GM12878 (cell line): Measurements from ENCODE around the gene ABCC1. TPM values are rescaled to one million over a fixed set of nuclear protein-coding genes. Genes with fewer than 3 reads are reported as not detected.

Experiments
- ATAC-seq: fragments of 200-7000 bp; cut with Tn5 transposase; 3 replicates; pipeline ENCODE4 v1.9.1; 2020; ENCODE audit warnings: mild to moderate bottlenecking, moderate library complexity
- BruUV-seq: library from RNA; stranded (reverse); fragments of 400-500 nt; replicated peaks from 2 replicates; lab custom pipeline; 2021; lab: Mats Ljungman, UMichigan
- CTCF ChIA-PET: fragments of 300-600 bp; sonication (Branson Sonifier 250); formaldehyde crosslinking; extraction: SDS; loops from one replicate; lab custom pipeline; 2021; ENCODE audit warnings: inconsistent platforms; lab: Yijun Ruan, JAX
- POLR2A ChIA-PET: fragments of 350-600 bp; formaldehyde crosslinking; extraction: SDS; loops from one replicate; lab custom pipeline; 2021; ENCODE audit warnings: inconsistent platforms; lab: Charles Lee
- RAD21 ChIA-PET: fragments of 300-600 bp; sonication (Branson Sonifier 250); formaldehyde crosslinking; loops from one replicate; lab custom pipeline; 2023; ENCODE audit warnings: antibody characterized with exemption; ENCODE audit not compliant: unreplicated experiment; lab: Charles Lee
- SMC1A ChIA-PET: fragments of 300-600 bp; sonication (Branson Sonifier 250); formaldehyde crosslinking; loops from one replicate; lab custom pipeline; 2023; ENCODE audit not compliant: unreplicated experiment, uncharacterized antibody; lab: Charles Lee
- DNase-seq: peaks from one replicate; pipeline ENCODE4 v3.0.0-alpha.2; 2011; ENCODE audit warnings: low read depth, low spot score
- FAIRE-seq: peaks from 3 replicates; lab custom pipeline; 2011; peaks lifted over from hg19 to GRCh38; lab: Jason Lieb, UNC
- H2AFZ ChIP-seq: 2 replicates; pipeline ENCODE4 v1.6.0; 2011; ENCODE audit warnings: low read depth, low read length, control low read depth; ENCODE audit not compliant: control insufficient read depth
- H3K27ac ChIP-seq: 2 replicates; pipeline ENCODE4 v1.5.1; 2011; ENCODE audit warnings: control low read depth; ENCODE audit not compliant: control insufficient read depth, insufficient read depth
- H3K27me3 ChIP-seq, 2 experiments: replicated peaks in 1 of 2; 2 replicates each; pipeline versions ENCODE4 v1.6.0 to v1.6.1; 2011; ENCODE audit warnings: low read length in 1 of 2; ENCODE audit not compliant: control insufficient read depth in 2 of 2, insufficient read depth in 2 of 2
- H3K36me3 ChIP-seq, 2 experiments: 2 replicates each; pipeline ENCODE4 v1.5.1; 2011; ENCODE audit warnings: low read length in 1 of 2; ENCODE audit not compliant: control insufficient read depth in 2 of 2, insufficient read depth in 2 of 2
- H3K4me1 ChIP-seq: 2 replicates; pipeline ENCODE4 v1.6.1; 2011; ENCODE audit warnings: mild to moderate bottlenecking, low read length, moderate library complexity, mixed read lengths; ENCODE audit not compliant: control insufficient read depth, insufficient read depth
- H3K4me2 ChIP-seq: 2 replicates; pipeline ENCODE4 v1.6.0; 2011; ENCODE audit warnings: control low read depth; ENCODE audit not compliant: control insufficient read depth, insufficient read depth
- H3K4me3 ChIP-seq: fragments of 200-600 bp; sonication (generic); 2 replicates; pipeline ENCODE4 v1.5.1; 2016
- H3K79me2 ChIP-seq: 2 replicates; pipeline ENCODE4 v1.6.0; 2011; ENCODE audit warnings: low read length; ENCODE audit not compliant: control insufficient read depth, insufficient read depth
- H3K9ac ChIP-seq: 2 replicates; pipeline ENCODE4 v1.8.0; 2011; ENCODE audit warnings: low read length, control low read depth, mixed read lengths; ENCODE audit not compliant: control insufficient read depth, insufficient read depth
- H3K9me3 ChIP-seq: replicated peaks from 3 replicates; pipeline ENCODE4 v1.5.1; 2011; ENCODE audit warnings: mild to moderate bottlenecking, low read length; ENCODE audit not compliant: control insufficient read depth, insufficient read depth
- H4K20me1 ChIP-seq: 2 replicates; pipeline ENCODE4 v1.6.0; 2011; ENCODE audit not compliant: control insufficient read depth, insufficient read depth
- BCL11A ChIP-seq: IDR thresholded peaks from 2 replicates; pipeline ENCODE4 v1.6.1; 2011; ENCODE audit warnings: low read depth, low read length
- CBX5 ChIP-seq: sonication (generic); IDR thresholded peaks from 2 replicates; pipeline ENCODE4 v1.6.1; 2016; ENCODE audit warnings: low read depth, moderate library complexity, mild to moderate bottlenecking, inconsistent platforms
- CHD2 ChIP-seq: IDR thresholded peaks from 2 replicates; pipeline ENCODE4 v1.6.1; 2011; ENCODE audit warnings: low read depth, low read length, improper control_type of control experiment, borderline replicate concordance
- KLF5 ChIP-seq: fragments of 450-650 bp; IDR thresholded peaks from 2 replicates; pipeline ENCODE4 v1.6.1; 2014; ENCODE audit warnings: mild to moderate bottlenecking; ENCODE audit not compliant: partially characterized antibody
- MEF2B ChIP-seq: fragments of 450-650 bp; IDR thresholded peaks from 2 replicates; pipeline ENCODE4 v1.6.1; 2018; ENCODE audit warnings: mild to moderate bottlenecking, moderate library complexity; ENCODE audit not compliant: partially characterized antibody, poor library complexity, severe bottlenecking
- RAD51 ChIP-seq: fragments of 450-650 bp; IDR thresholded peaks from 2 replicates; pipeline ENCODE4 v1.6.1; 2016; ENCODE audit warnings: moderate library complexity, mild to moderate bottlenecking, inconsistent platforms
- ZNF384 ChIP-seq: IDR thresholded peaks from 2 replicates; pipeline ENCODE4 v1.6.1; 2012; ENCODE audit warnings: low read depth, mild to moderate bottlenecking, low read length, improper control_type of control experiment, borderline replicate concordance
- WGBS: methylation state at CpG from one replicate; pipeline ENCODE4 v1.1.6; 2016; ENCODE audit warnings: low lambda C conversion rate; ENCODE audit not compliant: insufficient replicate concordance, insufficient coverage; ENCODE audit errors: missing lambda C conversion rate; 5-methylcytosine and 5-hydroxymethylcytosine counted together
- in situ Hi-C: fragments of 300-500 bp; cut with MboI; formaldehyde crosslinking; loops from 9 replicates; pipeline ENCODE4 v1.14.3; 2018; ENCODE audit warnings: mixed read lengths
- intact Hi-C: fragments of 100-400 bp; cut with micrococcal nuclease; formaldehyde crosslinking; loops from one replicate; pipeline ENCODE4 v1.14.2; 2022; ENCODE audit not compliant: unreplicated experiment
- polyA plus RNA-seq, 11 experiments: library from polyadenylated mRNA; depleted of rRNA in 4 of 11; unstranded in 6 of 11; stranded (reverse) in 5 of 11; fragments of >200 nt; fragmentation: Nextera tagmentation in 4 of 11; fragmentation: Illumina TruSeq in 1 of 11; extraction: Ambion mirVana in 4 of 11; extraction: Trizol in 1 of 11; gene quantifications; 1 replicate in 1 of 11; 2 replicates in 10 of 11; pipeline versions ENCODE4 v1.2.1 to v1.2.3, GENCODE V29; 2011 to 2016; ENCODE audit warnings: inconsistent platforms in 2 of 11, missing spikeins in 2 of 11, low read depth in 1 of 11
- total RNA-seq, 4 experiments: library from RNA; depleted of rRNA in 3 of 4; stranded (reverse); fragments of >200 nt in 3 of 4; fragmentation: Illumina TruSeq in 1 of 4; extraction: Trizol in 1 of 4; gene quantifications; 2 replicates each; pipeline versions ENCODE4 v1.2.1 to v1.2.3, GENCODE V29; 2013 to 2021
- TF ChIP-seq, protein P1 (sequence below): fragments of 450-650 bp; IDR thresholded peaks from 2 replicates; pipeline ENCODE4 v1.6.1; 2017; ENCODE audit warnings: low read depth, mild to moderate bottlenecking, moderate library complexity
- TF ChIP-seq, protein P2 (sequence below): IDR thresholded peaks from 2 replicates; pipeline ENCODE4 v1.6.1; 2011; ENCODE audit warnings: low read depth, mild to moderate bottlenecking, low read length, moderate library complexity, borderline replicate concordance; ENCODE audit errors: extremely low read depth
- TF ChIP-seq, protein P3 (sequence below): IDR thresholded peaks from 2 replicates; pipeline ENCODE4 v1.6.1; 2011; ENCODE audit warnings: borderline replicate concordance, low read depth, mild to moderate bottlenecking, moderate library complexity, mixed read lengths, low read length; ENCODE audit not compliant: insufficient read depth; ENCODE audit errors: extremely low read length
- TF ChIP-seq, protein P4 (sequence below): IDR thresholded peaks from 2 replicates; pipeline ENCODE4 v1.6.1; 2011; ENCODE audit warnings: low read depth, low read length, improper control_type of control experiment, borderline replicate concordance

Gene ABCC1
- total and polyA plus RNA-seq, 10 of the 15 experiments (the other 5 are each of a cell fraction or from before 2014, with no cell fraction given): 3.2 to 44.6 (median 14.5) TPM

DNA sequence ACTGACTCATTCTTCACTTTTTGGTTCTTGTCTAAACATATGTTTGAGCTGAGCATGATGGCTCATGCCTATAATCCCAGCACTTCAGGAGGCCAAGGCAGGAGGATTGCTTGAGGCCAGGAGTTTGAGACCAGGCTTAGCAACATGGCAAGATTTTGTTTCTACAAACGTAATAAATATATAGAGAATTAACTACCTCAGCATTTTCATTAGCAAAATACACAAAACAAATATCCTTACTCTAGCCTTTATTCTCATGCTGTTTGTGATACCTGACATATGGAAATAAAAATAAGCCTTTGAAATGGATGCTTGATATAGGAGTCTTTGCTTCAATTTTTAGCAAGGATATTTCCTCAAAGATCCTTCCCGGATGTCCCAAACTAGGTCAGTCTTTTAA, 132.8 kb downstream of the ABCC1 start (continued):
- TF ChIP-seq, protein P1, sequence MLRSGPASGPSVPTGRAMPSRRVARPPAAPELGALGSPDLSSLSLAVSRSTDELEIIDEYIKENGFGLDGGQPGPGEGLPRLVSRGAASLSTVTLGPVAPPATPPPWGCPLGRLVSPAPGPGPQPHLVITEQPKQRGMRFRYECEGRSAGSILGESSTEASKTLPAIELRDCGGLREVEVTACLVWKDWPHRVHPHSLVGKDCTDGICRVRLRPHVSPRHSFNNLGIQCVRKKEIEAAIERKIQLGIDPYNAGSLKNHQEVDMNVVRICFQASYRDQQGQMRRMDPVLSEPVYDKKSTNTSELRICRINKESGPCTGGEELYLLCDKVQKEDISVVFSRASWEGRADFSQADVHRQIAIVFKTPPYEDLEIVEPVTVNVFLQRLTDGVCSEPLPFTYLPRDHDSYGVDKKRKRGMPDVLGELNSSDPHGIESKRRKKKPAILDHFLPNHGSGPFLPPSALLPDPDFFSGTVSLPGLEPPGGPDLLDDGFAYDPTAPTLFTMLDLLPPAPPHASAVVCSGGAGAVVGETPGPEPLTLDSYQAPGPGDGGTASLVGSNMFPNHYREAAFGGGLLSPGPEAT: no peak
- TF ChIP-seq CBX5 (no peak), BCL11A (no peak)

DNA sequence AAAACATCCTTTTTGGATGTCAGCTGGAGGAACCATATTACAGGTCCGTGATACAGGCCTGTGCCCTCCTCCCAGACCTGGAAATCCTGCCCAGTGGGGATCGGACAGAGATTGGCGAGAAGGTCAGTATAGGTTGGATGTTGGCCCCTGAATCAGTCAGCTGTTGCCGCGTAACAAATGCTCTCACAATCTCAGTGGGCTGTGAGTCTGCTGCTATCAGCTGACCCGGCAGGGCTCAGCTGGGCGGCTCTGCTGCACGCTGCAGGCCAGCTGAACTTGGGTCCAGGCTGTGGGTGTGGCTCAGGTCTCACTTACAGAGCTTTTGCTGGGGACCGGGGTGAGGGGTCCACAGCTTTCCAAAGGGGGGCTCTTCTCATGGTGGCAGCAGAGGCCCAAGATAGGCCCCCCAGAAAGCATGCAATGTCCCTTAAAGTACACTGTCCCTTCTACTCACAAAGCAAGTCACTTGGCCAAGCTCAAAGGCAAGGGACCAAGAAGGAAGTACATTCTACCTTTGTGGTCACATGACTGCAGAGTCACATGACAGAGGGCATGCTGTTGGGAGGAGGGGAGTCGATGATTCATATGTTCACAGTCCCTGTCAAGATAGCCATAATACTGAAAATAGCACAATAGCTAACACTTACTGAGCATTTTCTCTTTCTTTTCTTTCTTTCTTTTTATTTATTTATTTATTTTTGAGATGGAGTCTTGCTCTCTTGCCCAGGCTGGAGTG, 134.2 kb downstream of the ABCC1 start:
- no peak for ATAC-seq
- Histone ChIP-seq H3K36me3 (peaks cover 17 to 45% of the 10 kb centered on the region in 2 experiments; a peak in 3 of 4 replicates), H3K4me2 (no peak overlapping the region), H3K27ac (no peak overlapping the region), H3K4me3 (no peak overlapping the region), H4K20me1 (no peaks in the 10 kb centered on the region), H3K9ac (no peak overlapping the region), H2AFZ (no peak overlapping the region), H3K27me3 (no peaks in the 10 kb centered on the region)
- in situ Hi-C loops (no loop called here), intact Hi-C loops (no loop called here)
- BruUV-seq: no TSS peak
- DNase-seq: no peak
- ChIA-PET RAD21 (no interaction called here), POLR2A (no interaction called here), CTCF (interaction anchor here (0.9 kb wide), 1 partner anchor 209 kb away, joined by 3 read pairs; no protein-coding TSS in a partner anchor)
- WGBS: 97% methylated on average over 10 of the region's 10 CpGs
- no peak for FAIRE-seq
- TF ChIP-seq, protein P2, sequence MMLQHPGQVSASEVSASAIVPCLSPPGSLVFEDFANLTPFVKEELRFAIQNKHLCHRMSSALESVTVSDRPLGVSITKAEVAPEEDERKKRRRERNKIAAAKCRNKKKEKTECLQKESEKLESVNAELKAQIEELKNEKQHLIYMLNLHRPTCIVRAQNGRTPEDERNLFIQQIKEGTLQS: peak; percentile 67; the same call in 1 of the 2 replicates
- TF ChIP-seq MEF2B (no peak), KLF5 (no peak), CHD2 (no peak), RAD51 (peak; percentile 84), ZNF384 (no peak)
- TF ChIP-seq, protein P3, sequence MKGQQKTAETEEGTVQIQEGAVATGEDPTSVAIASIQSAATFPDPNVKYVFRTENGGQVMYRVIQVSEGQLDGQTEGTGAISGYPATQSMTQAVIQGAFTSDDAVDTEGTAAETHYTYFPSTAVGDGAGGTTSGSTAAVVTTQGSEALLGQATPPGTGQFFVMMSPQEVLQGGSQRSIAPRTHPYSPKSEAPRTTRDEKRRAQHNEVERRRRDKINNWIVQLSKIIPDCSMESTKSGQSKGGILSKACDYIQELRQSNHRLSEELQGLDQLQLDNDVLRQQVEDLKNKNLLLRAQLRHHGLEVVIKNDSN: peak; percentile 68
- TF ChIP-seq, protein P4, sequence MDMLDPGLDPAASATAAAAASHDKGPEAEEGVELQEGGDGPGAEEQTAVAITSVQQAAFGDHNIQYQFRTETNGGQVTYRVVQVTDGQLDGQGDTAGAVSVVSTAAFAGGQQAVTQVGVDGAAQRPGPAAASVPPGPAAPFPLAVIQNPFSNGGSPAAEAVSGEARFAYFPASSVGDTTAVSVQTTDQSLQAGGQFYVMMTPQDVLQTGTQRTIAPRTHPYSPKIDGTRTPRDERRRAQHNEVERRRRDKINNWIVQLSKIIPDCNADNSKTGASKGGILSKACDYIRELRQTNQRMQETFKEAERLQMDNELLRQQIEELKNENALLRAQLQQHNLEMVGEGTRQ: peak; percentile 39; the same call in 1 of the 2 replicates
- TF ChIP-seq, all 136 proteins: peak for 4
- H3K4me1 ChIP-seq: no peaks in the 10 kb centered on the region
- peaks cover 5% of the 10 kb centered on the region; the same call in 1 of the 3 replicates for H3K9me3 ChIP-seq
- SMC1A ChIA-PET: no interaction called here
- H3K79me2 ChIP-seq: no peaks in the 10 kb centered on the region
